Measurements from ENCODE around the gene RGPD6.
"Not testable (repeated sequence)": the region's sequence is repeated elsewhere in the genome, so short reads cannot be mapped to it uniquely, and the experiment has no call there.

- not testable (repeated sequence) for TF ChIP-seq CTCF (conservative IDR thresholded peaks at IDR 0.05; ENCODE audit: low read length); EZH2phosphoT487 (IDR thresholded peaks at IDR 0.05; ENCODE audit: borderline replicate concordance)
Measured at GRCh38 chr2:110579216-110579965, 2.4 kb upstream of the RGPD6 start.
